Measurements from ENCODE around the gene RANBP9. TPM values are rescaled to one million over a fixed set of nuclear protein-coding genes. Genes with fewer than 3 reads are reported as not detected.

RANBP9 gene
- total RNA-seq, 6 experiments from 2014 or later = 37.7 to 42.3 (median 40.8) TPM

GRCh38 chr6:13661647-13662046, 50.0 kb downstream of the RANBP9 start:
- no peak overlapping the region for H3K27ac Mint-ChIP-seq
- H3K9me3 Mint-ChIP-seq = no peaks in the 10 kb centered on the region

DNA sequence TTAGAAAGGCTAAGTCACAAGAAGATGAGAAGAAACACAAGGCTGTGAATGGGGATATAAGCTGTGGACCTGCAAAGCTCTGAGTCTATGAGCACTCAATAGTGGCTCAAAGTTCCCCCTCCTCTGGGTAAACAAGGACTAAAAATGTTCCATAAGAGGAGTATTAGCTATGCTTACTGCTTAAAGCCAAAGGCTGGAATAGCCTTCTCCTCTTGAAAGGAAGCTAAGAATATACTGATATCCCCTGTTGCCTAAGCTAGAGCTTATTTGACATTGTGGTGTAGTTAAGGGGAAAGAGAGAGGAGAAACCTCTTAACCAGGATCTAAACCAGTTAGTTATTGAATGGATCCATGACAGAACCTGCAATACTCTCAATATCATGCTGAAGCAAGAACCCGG, 50.7 kb downstream of the RANBP9 start:
- TF ChIP-seq, protein P1, sequence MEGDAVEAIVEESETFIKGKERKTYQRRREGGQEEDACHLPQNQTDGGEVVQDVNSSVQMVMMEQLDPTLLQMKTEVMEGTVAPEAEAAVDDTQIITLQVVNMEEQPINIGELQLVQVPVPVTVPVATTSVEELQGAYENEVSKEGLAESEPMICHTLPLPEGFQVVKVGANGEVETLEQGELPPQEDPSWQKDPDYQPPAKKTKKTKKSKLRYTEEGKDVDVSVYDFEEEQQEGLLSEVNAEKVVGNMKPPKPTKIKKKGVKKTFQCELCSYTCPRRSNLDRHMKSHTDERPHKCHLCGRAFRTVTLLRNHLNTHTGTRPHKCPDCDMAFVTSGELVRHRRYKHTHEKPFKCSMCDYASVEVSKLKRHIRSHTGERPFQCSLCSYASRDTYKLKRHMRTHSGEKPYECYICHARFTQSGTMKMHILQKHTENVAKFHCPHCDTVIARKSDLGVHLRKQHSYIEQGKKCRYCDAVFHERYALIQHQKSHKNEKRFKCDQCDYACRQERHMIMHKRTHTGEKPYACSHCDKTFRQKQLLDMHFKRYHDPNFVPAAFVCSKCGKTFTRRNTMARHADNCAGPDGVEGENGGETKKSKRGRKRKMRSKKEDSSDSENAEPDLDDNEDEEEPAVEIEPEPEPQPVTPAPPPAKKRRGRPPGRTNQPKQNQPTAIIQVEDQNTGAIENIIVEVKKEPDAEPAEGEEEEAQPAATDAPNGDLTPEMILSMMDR (IDR thresholded peaks at IDR 0.05) = no peak
- no peaks in the 10 kb centered on the region for H3K36me3 Mint-ChIP-seq (ENCODE audit: low read depth)
- no peaks in the 10 kb centered on the region for H3K9me3 Mint-ChIP-seq
- H3K4me1 Mint-ChIP-seq (ENCODE audit: low read depth) = peaks cover 48% of the 10 kb centered on the region
- H3K4me3 Mint-ChIP-seq = no peak overlapping the region
- no peak overlapping the region for H3K27ac Mint-ChIP-seq
- DNase-seq = no peak
- H3K27me3 Mint-ChIP-seq (ENCODE audit: insufficient read depth) = no peaks in the 10 kb centered on the region

More at GRCh38 chr6:13661647-13662046, 50.0 kb downstream of the RANBP9 start:
- H3K27me3 Mint-ChIP-seq (ENCODE audit: insufficient read depth) = no peaks in the 10 kb centered on the region
- H3K36me3 Mint-ChIP-seq (ENCODE audit: low read depth) = no peaks in the 10 kb centered on the region
- H3K4me3 Mint-ChIP-seq = no peak overlapping the region
- TF ChIP-seq, protein P1 (IDR thresholded peaks at IDR 0.05) = no peak
- DNase-seq = no peak
- H3K4me1 Mint-ChIP-seq (ENCODE audit: low read depth) = peaks cover 54% of the 10 kb centered on the region

DNA sequence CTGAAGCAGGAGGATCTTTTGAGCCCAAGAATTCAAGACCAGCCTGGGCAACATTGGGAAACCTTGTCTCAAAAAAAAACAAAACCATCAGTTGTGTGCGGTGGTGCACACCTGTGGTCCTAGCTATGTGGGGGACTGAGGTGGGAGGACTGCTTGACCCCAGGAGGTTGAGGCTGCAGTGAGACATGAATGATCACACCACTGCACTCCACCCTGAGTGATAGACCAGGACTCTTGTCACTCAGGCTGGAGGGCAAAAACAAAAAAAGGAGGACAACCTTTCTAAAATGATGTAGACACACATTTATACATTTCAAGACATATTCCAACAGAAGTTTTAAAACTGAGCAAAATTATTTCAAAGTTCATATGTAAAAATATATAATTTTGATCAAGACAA, 51.4 kb downstream of the RANBP9 start:
- Mint-ChIP-seq H3K27ac (no peak overlapping the region), H3K4me1 (ENCODE audit: low read depth) (peaks cover 42% of the 10 kb centered on the region), H3K4me3 (no peak overlapping the region), H3K36me3 (ENCODE audit: low read depth) (no peaks in the 10 kb centered on the region), H3K9me3 (no peaks in the 10 kb centered on the region), H3K27me3 (ENCODE audit: insufficient read depth) (no peaks in the 10 kb centered on the region)
- TF ChIP-seq, protein P1 (IDR thresholded peaks at IDR 0.05) = no peak
- no peak for DNase-seq

DNA sequence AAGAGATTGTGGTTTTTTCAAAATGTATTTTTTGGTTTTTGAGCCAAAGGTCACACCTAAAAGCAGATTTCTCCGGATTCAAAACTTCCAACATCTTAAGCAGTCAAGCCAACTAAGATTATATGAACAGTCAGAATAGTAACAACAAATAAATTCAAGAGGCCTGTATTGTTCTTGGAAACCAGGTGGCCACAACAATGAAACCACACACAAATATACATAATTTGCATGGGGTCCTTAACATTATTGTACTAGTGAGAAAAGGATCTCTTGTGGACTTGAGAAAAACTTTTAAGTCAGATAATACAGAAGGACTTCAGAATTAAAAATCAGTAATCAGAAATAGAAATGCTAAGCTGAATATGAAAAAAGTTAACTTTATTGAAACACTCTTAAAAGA, 55.9 kb downstream of the RANBP9 start:
- Mint-ChIP-seq H3K36me3 (ENCODE audit: low read depth) (peaks cover 6% of the 10 kb centered on the region; the same call in 1 of the 2 replicates), H3K27ac (no peak overlapping the region), H3K27me3 (ENCODE audit: insufficient read depth) (peaks cover 2% of the 10 kb centered on the region; the same call in 1 of the 2 replicates), H3K4me1 (ENCODE audit: low read depth) (peaks cover 19% of the 10 kb centered on the region), H3K9me3 (no peaks in the 10 kb centered on the region), H3K4me3 (no peak overlapping the region)
- DNase-seq = no peak
- TF ChIP-seq, protein P1 (IDR thresholded peaks at IDR 0.05) = no peak

- H3K9me3 Mint-ChIP-seq = no peaks in the 10 kb centered on the region
- H3K36me3 Mint-ChIP-seq (ENCODE audit: low read depth) = peaks cover 12% of the 10 kb centered on the region
- peaks cover 2% of the 10 kb centered on the region; the same call in 1 of the 2 replicates for H3K27me3 Mint-ChIP-seq (ENCODE audit: insufficient read depth)
- no peak overlapping the region for H3K4me3 Mint-ChIP-seq
- peaks cover 19% of the 10 kb centered on the region for H3K4me1 Mint-ChIP-seq (ENCODE audit: low read depth)
- no peak overlapping the region for H3K27ac Mint-ChIP-seq
- no peak for DNase-seq
- TF ChIP-seq, protein P1 (IDR thresholded peaks at IDR 0.05) = no peak
Measured at GRCh38 chr6:13654496-13654895, 57.1 kb downstream of the RANBP9 start.

DNA sequence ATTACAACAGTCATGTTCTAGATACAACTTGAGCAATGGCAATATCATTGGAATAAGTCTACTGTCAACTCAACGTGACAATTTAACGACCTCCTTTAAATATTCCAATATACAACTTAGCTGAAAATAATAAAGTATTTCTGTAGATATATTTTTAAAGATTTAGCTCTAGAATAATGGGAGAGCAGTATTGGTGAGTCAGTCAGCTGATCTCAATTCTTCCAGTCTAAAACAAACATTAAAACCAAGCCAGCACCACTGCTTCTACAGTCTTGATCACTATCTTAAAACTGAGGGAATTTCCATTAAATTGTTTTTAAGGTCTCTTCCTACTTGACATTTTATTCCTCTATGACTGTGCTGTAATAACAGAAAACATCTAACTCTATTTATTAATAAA, 58.3 kb downstream of the RANBP9 start:
- H3K36me3 Mint-ChIP-seq (ENCODE audit: low read depth) = peaks cover 16% of the 10 kb centered on the region
- TF ChIP-seq, protein P1 (IDR thresholded peaks at IDR 0.05) = no peak
- H3K9me3 Mint-ChIP-seq = no peaks in the 10 kb centered on the region
- DNase-seq = peak; percentile 54
- peaks cover 19% of the 10 kb centered on the region for H3K4me1 Mint-ChIP-seq (ENCODE audit: low read depth)
- peaks cover 2% of the 10 kb centered on the region; the same call in 1 of the 2 replicates for H3K27me3 Mint-ChIP-seq (ENCODE audit: insufficient read depth)
- no peak overlapping the region for H3K4me3 Mint-ChIP-seq
- H3K27ac Mint-ChIP-seq = no peak overlapping the region
